Measurements from ENCODE around the gene SPECC1.
A peak's percentile ranks its signal among the peaks of the same experiment; 100 is the strongest.
"Not testable (repeated sequence)": the region's sequence is repeated elsewhere in the genome, so short reads cannot be mapped to it uniquely, and the experiment has no call there.

The SPECC1 gene

DNA sequence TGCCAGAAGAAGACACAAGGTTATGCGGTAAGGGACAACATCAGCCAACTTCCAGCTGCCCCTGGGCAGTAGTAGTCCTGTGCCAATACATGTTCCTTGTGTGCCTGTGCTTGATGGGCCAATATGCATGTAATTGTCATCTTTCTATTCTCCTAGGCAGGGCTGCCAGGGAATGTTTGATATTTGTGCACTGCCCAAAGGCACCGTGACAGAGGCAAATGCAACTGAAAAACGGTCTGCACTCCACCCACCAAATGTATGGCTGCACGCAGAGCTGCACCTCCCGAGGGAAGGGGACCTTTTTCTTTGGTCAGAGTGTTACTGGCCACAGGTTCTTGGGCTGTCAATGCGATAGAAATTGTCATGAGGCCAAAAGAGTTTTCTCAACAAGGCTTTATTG lies 251.1 kb downstream of the SPECC1 start:
- Histone ChIP-seq H4K91ac (ENCODE audit: low read length) (no peak overlapping the region), H4K8ac (ENCODE audit: low read length) (no peak overlapping the region), H2AK5ac (ENCODE audit: low read length, severe bottlenecking) (no peak overlapping the region), H3K4me1 (ENCODE audit: control insufficient read depth, insufficient read depth, low read depth, low read length) (peaks cover 1% of the 10 kb centered on the region), H3K23ac (ENCODE audit: low read length in 2 of 2) (no peak overlapping the region), H2AFZ (ENCODE audit: low read depth, low read length) (no peak overlapping the region), H3K27ac (ENCODE audit: low read length, poor library complexity, severe bottlenecking) (no peak overlapping the region), H3K14ac (ENCODE audit: low read length in 2 of 2) (no peak overlapping the region), H3K4me2 (ENCODE audit: low read length, poor library complexity, severe bottlenecking) (no peak overlapping the region), H2BK5ac (ENCODE audit: low read depth, low read length, poor library complexity, severe bottlenecking) (no peak overlapping the region), H3K36me3 (ENCODE audit: control insufficient read depth in 1 of 2, insufficient read depth in 2 of 2, low read depth in 1 of 2, low read length in 2 of 2) (peaks cover 15 to 22% of the 10 kb centered on the region in 2 experiments), H3K9ac (ENCODE audit: low read length) (no peak overlapping the region), H3K4ac (ENCODE audit: low read depth in 1 of 2, low read length in 2 of 2) (no peak overlapping the region), H3K27me3 (ENCODE audit: control insufficient read depth in 1 of 2, insufficient read depth in 1 of 2, low read length in 2 of 2) (no peaks in the 10 kb centered on the region), H3K79me1 (replicated peaks; ENCODE audit: low read length, poor library complexity, severe bottlenecking) (peaks cover 6% of the 10 kb centered on the region), H2BK12ac (ENCODE audit: low read length in 2 of 2) (no peak overlapping the region), H3K9me3 (ENCODE audit: control insufficient read depth, low read length) (peaks cover 5% of the 10 kb centered on the region), H3K18ac (ENCODE audit: low read depth in 1 of 2, low read length in 2 of 2) (no peak overlapping the region), H3K4me3 (ENCODE audit: insufficient read depth in 1 of 2, low read depth in 1 of 2, low read length in 2 of 2) (no peak overlapping the region), H2BK120ac (ENCODE audit: low read depth, low read length) (no peak overlapping the region), H2BK15ac (ENCODE audit: low read depth, poor library complexity, severe bottlenecking) (no peak overlapping the region)
- WGBS, result 98% methylated on average over 6 of the region's 6 CpGs
- DNase-seq, result no peak

DNA sequence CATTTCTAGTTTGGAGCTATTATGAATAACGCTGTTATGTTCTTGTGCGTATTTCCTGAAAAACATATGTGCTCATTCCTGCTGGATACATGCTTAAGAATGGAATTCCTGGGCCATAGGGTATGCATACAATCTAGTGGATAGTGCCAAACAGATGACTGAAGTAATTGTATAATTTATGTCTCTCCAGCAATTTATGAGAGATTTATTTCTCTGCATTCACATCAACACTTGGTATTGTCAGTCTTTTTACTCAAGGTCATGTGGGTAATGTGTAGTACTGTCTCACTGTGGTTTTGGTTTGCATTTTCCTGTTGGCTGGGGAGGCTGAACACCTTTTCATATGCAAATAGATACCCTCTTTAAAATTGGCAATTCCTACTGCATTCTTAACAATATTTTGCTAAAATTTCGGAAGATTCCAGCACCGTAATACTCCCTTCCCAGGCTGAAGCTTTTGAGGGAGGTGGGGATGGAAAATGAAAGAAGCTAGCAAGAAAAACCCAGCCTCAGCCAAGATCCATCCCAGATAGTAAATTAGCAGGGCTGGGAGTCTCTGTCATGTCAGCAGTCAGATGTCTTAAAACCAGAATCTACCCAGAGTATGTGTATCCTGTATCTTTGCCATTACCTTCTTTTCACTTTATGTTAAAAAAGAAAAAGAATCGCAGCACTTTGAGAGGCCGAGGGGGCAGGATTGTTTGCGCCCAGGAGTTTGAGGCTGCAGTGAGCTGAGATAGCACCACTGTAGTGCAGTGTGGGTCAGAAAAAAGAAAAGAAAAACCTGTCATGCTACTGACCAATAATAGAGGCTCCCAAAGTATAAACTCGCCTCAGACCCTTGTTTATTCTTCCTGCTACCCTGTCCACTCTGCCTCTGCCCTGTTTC lies 253.3 kb downstream of the SPECC1 start:
- no peak overlapping the region for H2BK12ac ChIP-seq (ENCODE audit: low read length in 2 of 2)
- no peak overlapping the region for H3K9ac ChIP-seq (ENCODE audit: low read length)
- H3K4me2 ChIP-seq (ENCODE audit: low read length, poor library complexity, severe bottlenecking), result no peak overlapping the region
- peaks cover 2% of the 10 kb centered on the region for H3K4me1 ChIP-seq (ENCODE audit: control insufficient read depth, insufficient read depth, low read depth, low read length)
- H3K18ac ChIP-seq (ENCODE audit: low read depth in 1 of 2, low read length in 2 of 2), result no peak overlapping the region
- H2AK5ac ChIP-seq (ENCODE audit: low read length, severe bottlenecking), result no peak overlapping the region
- H2BK15ac ChIP-seq (ENCODE audit: low read depth, poor library complexity, severe bottlenecking), result peak overlapping the region; percentile 74
- peaks cover 5% of the 10 kb centered on the region for H3K9me3 ChIP-seq (ENCODE audit: control insufficient read depth, low read length)
- no peaks in the 10 kb centered on the region for H3K27me3 ChIP-seq (ENCODE audit: control insufficient read depth in 1 of 2, insufficient read depth in 1 of 2, low read length in 2 of 2)
- no peak overlapping the region for H4K91ac ChIP-seq (ENCODE audit: low read length)
- no peak for DNase-seq
- no peak overlapping the region for H3K14ac ChIP-seq (ENCODE audit: low read length in 2 of 2)
- peaks cover 12 to 16% of the 10 kb centered on the region in 2 experiments for H3K36me3 ChIP-seq (ENCODE audit: control insufficient read depth in 1 of 2, insufficient read depth in 2 of 2, low read depth in 1 of 2, low read length in 2 of 2)
- H3K79me1 ChIP-seq (replicated peaks; ENCODE audit: low read length, poor library complexity, severe bottlenecking), result peaks cover 8% of the 10 kb centered on the region
- H3K27ac ChIP-seq (ENCODE audit: low read length, poor library complexity, severe bottlenecking), result no peak overlapping the region
- H4K8ac ChIP-seq (ENCODE audit: low read length), result no peak overlapping the region
- H3K23ac ChIP-seq (ENCODE audit: low read length in 2 of 2), result no peak overlapping the region
- WGBS, result 86% methylated on average over 6 of the region's 8 CpGs
- no peak overlapping the region for H2BK120ac ChIP-seq (ENCODE audit: low read depth, low read length)
- no peak overlapping the region for H2BK5ac ChIP-seq (ENCODE audit: low read depth, low read length, poor library complexity, severe bottlenecking)
- H2AFZ ChIP-seq (ENCODE audit: low read depth, low read length), result no peak overlapping the region
- peak overlapping the region in 1 of 2 experiments; percentile 2 for H3K4ac ChIP-seq (ENCODE audit: low read depth in 1 of 2, low read length in 2 of 2)
- no peak overlapping the region for H3K4me3 ChIP-seq (ENCODE audit: insufficient read depth in 1 of 2, low read depth in 1 of 2, low read length in 2 of 2)

DNA sequence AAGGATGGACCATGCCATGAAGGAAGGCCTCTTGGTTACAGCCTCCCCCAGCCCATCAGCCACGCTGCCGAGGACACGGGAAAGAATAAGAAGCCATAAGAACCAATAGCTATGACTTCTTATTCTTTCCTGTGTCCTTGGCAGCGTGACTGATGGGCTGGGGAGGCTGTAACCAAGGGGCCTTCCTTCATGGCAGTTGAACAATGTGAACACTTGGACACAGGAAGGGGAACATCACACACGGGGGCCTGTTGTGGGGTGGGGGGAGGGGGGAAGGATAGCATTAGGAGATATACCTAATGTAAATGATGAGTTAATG lies 253.9 kb downstream of the SPECC1 start:
- not testable (repeated sequence) for H2AK5ac ChIP-seq (ENCODE audit: low read length, severe bottlenecking); H3K4me3 ChIP-seq (ENCODE audit: insufficient read depth in 1 of 2, low read depth in 1 of 2, low read length in 2 of 2); H3K4me2 ChIP-seq (ENCODE audit: low read length, poor library complexity, severe bottlenecking); DNase-seq; H3K4me1 ChIP-seq (ENCODE audit: control insufficient read depth, insufficient read depth, low read depth, low read length); H3K27me3 ChIP-seq (ENCODE audit: control insufficient read depth in 1 of 2, insufficient read depth in 1 of 2, low read length in 2 of 2); H2AFZ ChIP-seq (ENCODE audit: low read depth, low read length); H2BK12ac ChIP-seq (ENCODE audit: low read length in 2 of 2); H3K79me1 ChIP-seq (replicated peaks; ENCODE audit: low read length, poor library complexity, severe bottlenecking); H4K8ac ChIP-seq (ENCODE audit: low read length); H4K91ac ChIP-seq (ENCODE audit: low read length); H2BK120ac ChIP-seq (ENCODE audit: low read depth, low read length); H3K9ac ChIP-seq (ENCODE audit: low read length); H3K14ac ChIP-seq (ENCODE audit: low read length in 2 of 2); H3K18ac ChIP-seq (ENCODE audit: low read depth in 1 of 2, low read length in 2 of 2); H3K9me3 ChIP-seq (ENCODE audit: control insufficient read depth, low read length); H3K27ac ChIP-seq (ENCODE audit: low read length, poor library complexity, severe bottlenecking); H3K23ac ChIP-seq (ENCODE audit: low read length in 2 of 2); H2BK5ac ChIP-seq (ENCODE audit: low read depth, low read length, poor library complexity, severe bottlenecking)
- 100% methylated on average over 3 of the region's 5 CpGs for WGBS
- Histone ChIP-seq H2BK15ac (ENCODE audit: low read depth, poor library complexity, severe bottlenecking) (peak overlapping the region; percentile 74), H3K4ac (ENCODE audit: low read depth in 1 of 2, low read length in 2 of 2) (peak overlapping the region in 1 of 2 experiments; percentile 2), H3K36me3 (ENCODE audit: control insufficient read depth in 1 of 2, insufficient read depth in 2 of 2, low read depth in 1 of 2, low read length in 2 of 2) (peaks cover 6 to 16% of the 10 kb centered on the region in 2 experiments)

DNA sequence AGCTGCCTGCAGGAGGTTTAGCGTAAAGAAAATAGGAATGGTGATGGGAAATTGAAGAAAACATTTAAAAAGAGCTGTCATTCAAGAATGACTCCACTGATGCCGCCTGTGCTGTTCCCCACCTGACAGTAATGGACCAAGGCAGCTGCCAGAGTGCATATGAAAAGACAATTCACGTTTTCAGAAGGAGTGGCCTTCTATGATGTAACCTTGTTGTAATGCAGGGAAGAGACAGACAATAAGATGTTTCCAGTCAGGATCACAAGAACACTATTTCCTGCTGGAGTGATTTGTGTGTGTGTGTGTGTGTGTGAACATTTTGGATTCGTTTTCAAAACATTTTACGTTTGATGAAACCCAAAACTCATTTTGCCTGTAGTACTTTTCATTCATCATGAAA lies 254.4 kb downstream of the SPECC1 start:
- Histone ChIP-seq H3K4me2 (ENCODE audit: low read length, poor library complexity, severe bottlenecking) (no peak overlapping the region), H3K9ac (ENCODE audit: low read length) (no peak overlapping the region), H2BK5ac (ENCODE audit: low read depth, low read length, poor library complexity, severe bottlenecking) (no peak overlapping the region), H2BK120ac (ENCODE audit: low read depth, low read length) (no peak overlapping the region), H3K27ac (ENCODE audit: low read length, poor library complexity, severe bottlenecking) (no peak overlapping the region), H2BK12ac (ENCODE audit: low read length in 2 of 2) (no peak overlapping the region), H3K23ac (ENCODE audit: low read length in 2 of 2) (no peak overlapping the region), H2AFZ (ENCODE audit: low read depth, low read length) (no peak overlapping the region), H4K91ac (ENCODE audit: low read length) (no peak overlapping the region), H3K14ac (ENCODE audit: low read length in 2 of 2) (no peak overlapping the region), H3K18ac (ENCODE audit: low read depth in 1 of 2, low read length in 2 of 2) (no peak overlapping the region), H3K4ac (ENCODE audit: low read depth in 1 of 2, low read length in 2 of 2) (no peak overlapping the region), H2AK5ac (ENCODE audit: low read length, severe bottlenecking) (no peak overlapping the region), H2BK15ac (ENCODE audit: low read depth, poor library complexity, severe bottlenecking) (no peak overlapping the region), H3K36me3 (ENCODE audit: control insufficient read depth in 1 of 2, insufficient read depth in 2 of 2, low read depth in 1 of 2, low read length in 2 of 2) (peaks cover 4 to 11% of the 10 kb centered on the region in 2 experiments), H3K4me3 (ENCODE audit: insufficient read depth in 1 of 2, low read depth in 1 of 2, low read length in 2 of 2) (no peak overlapping the region), H4K8ac (ENCODE audit: low read length) (no peak overlapping the region), H3K27me3 (ENCODE audit: control insufficient read depth in 1 of 2, insufficient read depth in 1 of 2, low read length in 2 of 2) (no peaks in the 10 kb centered on the region), H3K4me1 (ENCODE audit: control insufficient read depth, insufficient read depth, low read depth, low read length) (peaks cover 4% of the 10 kb centered on the region), H3K9me3 (ENCODE audit: control insufficient read depth, low read length) (no peaks in the 10 kb centered on the region), H3K79me1 (replicated peaks; ENCODE audit: low read length, poor library complexity, severe bottlenecking) (peaks cover 6% of the 10 kb centered on the region)
- DNase-seq, result peak; percentile 48
- 63% methylated on average over 3 of the region's 5 CpGs for WGBS

Data from mesenchymal stem cell (in vitro differentiated cells and primary cell).